Measurements from ENCODE around the gene BICC1.

BICC1 gene

DNA sequence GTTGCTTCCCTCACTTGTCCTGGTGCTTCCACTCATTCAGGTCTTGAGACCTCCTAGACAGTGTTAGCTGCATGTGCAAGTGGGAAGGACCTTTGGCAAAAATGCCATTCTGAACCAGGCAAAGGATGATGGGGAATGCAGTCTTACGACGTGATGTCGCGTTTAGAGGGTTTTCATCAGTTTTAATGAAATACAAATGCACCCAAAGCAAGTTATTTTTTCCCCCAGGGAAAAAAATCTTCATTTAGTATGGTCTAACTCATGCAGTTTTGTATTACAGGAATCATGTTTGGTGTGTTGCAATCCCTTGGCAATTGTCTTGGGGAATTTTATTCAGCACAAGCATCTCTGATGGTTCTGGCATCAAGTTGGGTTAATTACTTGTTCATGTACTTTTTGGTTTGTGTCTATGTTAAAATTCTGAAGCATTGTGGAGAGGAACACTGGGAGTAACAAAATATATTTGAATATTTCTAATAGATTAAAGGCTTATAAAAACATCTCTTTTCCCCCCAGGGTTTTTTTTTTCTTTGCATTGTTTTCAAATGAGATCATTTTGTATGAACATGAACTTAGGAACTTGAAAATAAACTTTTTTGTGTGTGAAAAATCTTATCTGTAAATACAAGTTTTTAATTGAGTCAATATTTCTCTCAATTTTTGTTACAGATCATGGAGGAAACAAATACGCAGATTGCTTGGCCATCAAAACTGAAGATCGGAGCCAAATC is 188.9 kb downstream of the BICC1 start:
- no peaks in the 10 kb centered on the region for H3K36me3 ChIP-seq (ENCODE audit: insufficient read depth, low read length)
- no peaks in the 10 kb centered on the region for H3K9me3 ChIP-seq (ENCODE audit: low read length)
- H3K9ac ChIP-seq (ENCODE audit: low read length), result no peak overlapping the region
- H3K4me2 ChIP-seq (ENCODE audit: low read length), result no peak overlapping the region
- H3K4me1 ChIP-seq (ENCODE audit: insufficient read depth, low read length, severe bottlenecking), result no peaks in the 10 kb centered on the region
- H3K79me2 ChIP-seq (ENCODE audit: insufficient read depth, low read length), result no peaks in the 10 kb centered on the region
- H2AFZ ChIP-seq (ENCODE audit: low read length), result no peak overlapping the region
- no peaks in the 10 kb centered on the region for H4K20me1 ChIP-seq (ENCODE audit: insufficient read depth, low read length)
- no peak overlapping the region for H3K4me3 ChIP-seq (ENCODE audit: low read depth, low read length, poor library complexity, severe bottlenecking)
- no peaks in the 10 kb centered on the region for H3K27me3 ChIP-seq (ENCODE audit: insufficient read depth, low read length)
- no peaks in the 10 kb centered on the region for H3F3A ChIP-seq (ENCODE audit: insufficient read depth, low read length)
- H3K9me2 ChIP-seq (ENCODE audit: low read depth, low read length), result no peaks in the 10 kb centered on the region
- TF ChIP-seq, protein P1, sequence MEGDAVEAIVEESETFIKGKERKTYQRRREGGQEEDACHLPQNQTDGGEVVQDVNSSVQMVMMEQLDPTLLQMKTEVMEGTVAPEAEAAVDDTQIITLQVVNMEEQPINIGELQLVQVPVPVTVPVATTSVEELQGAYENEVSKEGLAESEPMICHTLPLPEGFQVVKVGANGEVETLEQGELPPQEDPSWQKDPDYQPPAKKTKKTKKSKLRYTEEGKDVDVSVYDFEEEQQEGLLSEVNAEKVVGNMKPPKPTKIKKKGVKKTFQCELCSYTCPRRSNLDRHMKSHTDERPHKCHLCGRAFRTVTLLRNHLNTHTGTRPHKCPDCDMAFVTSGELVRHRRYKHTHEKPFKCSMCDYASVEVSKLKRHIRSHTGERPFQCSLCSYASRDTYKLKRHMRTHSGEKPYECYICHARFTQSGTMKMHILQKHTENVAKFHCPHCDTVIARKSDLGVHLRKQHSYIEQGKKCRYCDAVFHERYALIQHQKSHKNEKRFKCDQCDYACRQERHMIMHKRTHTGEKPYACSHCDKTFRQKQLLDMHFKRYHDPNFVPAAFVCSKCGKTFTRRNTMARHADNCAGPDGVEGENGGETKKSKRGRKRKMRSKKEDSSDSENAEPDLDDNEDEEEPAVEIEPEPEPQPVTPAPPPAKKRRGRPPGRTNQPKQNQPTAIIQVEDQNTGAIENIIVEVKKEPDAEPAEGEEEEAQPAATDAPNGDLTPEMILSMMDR (IDR thresholded peaks at IDR 0.05; ENCODE audit: low read length), result no peak
- H3K27ac ChIP-seq (ENCODE audit: low read depth, low read length, poor library complexity, severe bottlenecking), result no peak overlapping the region

DNA sequence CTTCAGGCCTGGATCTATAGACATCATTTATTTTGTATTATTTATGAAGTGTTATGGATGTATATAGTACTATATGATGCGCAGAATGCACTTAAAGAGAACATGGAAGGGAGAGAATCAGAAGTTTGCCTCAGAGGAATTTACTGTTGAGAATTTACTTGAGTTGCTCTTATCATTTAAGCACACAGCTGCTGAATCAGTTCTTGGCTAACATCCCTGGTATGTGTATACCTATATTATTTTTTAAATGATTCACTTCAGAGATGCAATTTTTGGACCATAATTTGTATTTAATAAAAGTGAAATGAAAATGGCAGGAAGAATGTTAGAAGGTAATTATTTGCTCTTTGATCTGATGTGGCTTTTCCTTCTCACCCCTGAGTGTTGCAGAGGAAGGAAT is 191.6 kb downstream of the BICC1 start:
- no peak for TF ChIP-seq EZH2 (IDR thresholded peaks at IDR 0.05; ENCODE audit: borderline replicate concordance, low read length)
- TF ChIP-seq, protein P1 (IDR thresholded peaks at IDR 0.05; ENCODE audit: low read length), result no peak
- Histone ChIP-seq H2AFZ (ENCODE audit: low read length) (no peak overlapping the region), H3K9ac (ENCODE audit: low read length) (no peak overlapping the region), H3K79me2 (ENCODE audit: insufficient read depth, low read length) (no peaks in the 10 kb centered on the region), H3K27me3 (ENCODE audit: insufficient read depth, low read length) (no peaks in the 10 kb centered on the region), H3K9me2 (ENCODE audit: low read depth, low read length) (no peaks in the 10 kb centered on the region), H3K4me2 (ENCODE audit: low read length) (no peak overlapping the region), H3F3A (ENCODE audit: insufficient read depth, low read length) (no peaks in the 10 kb centered on the region), H3K27ac (ENCODE audit: low read depth, low read length, poor library complexity, severe bottlenecking) (no peak overlapping the region), H3K4me1 (ENCODE audit: insufficient read depth, low read length, severe bottlenecking) (no peaks in the 10 kb centered on the region), H3K36me3 (ENCODE audit: insufficient read depth, low read length) (no peaks in the 10 kb centered on the region), H3K4me3 (ENCODE audit: low read depth, low read length, poor library complexity, severe bottlenecking) (no peak overlapping the region), H3K9me3 (ENCODE audit: low read length) (no peaks in the 10 kb centered on the region), H4K20me1 (ENCODE audit: insufficient read depth, low read length) (no peaks in the 10 kb centered on the region)

DNA sequence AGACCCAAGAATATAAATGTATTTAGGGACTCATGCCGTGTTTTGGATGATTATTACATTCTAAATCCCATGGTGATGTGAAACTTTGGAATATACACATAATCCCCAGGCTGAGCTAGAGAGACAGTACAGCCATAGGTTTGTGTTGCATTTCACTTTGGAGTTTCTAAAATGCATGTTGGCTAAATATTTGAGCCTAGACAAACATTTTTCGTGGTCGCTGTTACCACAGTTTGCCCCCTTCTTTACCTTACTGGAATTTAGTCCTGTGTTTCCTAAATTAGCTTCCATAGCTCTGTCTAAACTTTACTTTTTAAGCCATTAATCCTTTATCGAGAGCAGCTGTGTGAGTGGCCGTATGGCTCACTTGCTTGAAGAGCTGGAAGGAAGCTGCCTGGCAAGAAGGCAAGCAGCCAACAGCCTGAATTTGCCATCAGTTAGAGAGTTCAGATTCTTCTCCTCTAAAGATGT is 192.0 kb downstream of the BICC1 start:
- no peaks in the 10 kb centered on the region for H3K27me3 ChIP-seq (ENCODE audit: insufficient read depth, low read length)
- H3K79me2 ChIP-seq (ENCODE audit: insufficient read depth, low read length), result no peaks in the 10 kb centered on the region
- H3K9ac ChIP-seq (ENCODE audit: low read length), result no peak overlapping the region
- no peaks in the 10 kb centered on the region for H3K4me1 ChIP-seq (ENCODE audit: insufficient read depth, low read length, severe bottlenecking)
- TF ChIP-seq, protein P1 (IDR thresholded peaks at IDR 0.05; ENCODE audit: low read length), result no peak
- TF ChIP-seq EZH2 (IDR thresholded peaks at IDR 0.05; ENCODE audit: borderline replicate concordance, low read length), result no peak
- H3K9me3 ChIP-seq (ENCODE audit: low read length), result no peaks in the 10 kb centered on the region
- no peaks in the 10 kb centered on the region for H3F3A ChIP-seq (ENCODE audit: insufficient read depth, low read length)
- no peaks in the 10 kb centered on the region for H3K9me2 ChIP-seq (ENCODE audit: low read depth, low read length)
- H3K4me2 ChIP-seq (ENCODE audit: low read length), result no peak overlapping the region
- H3K36me3 ChIP-seq (ENCODE audit: insufficient read depth, low read length), result no peaks in the 10 kb centered on the region
- H3K27ac ChIP-seq (ENCODE audit: low read depth, low read length, poor library complexity, severe bottlenecking), result no peak overlapping the region
- no peak overlapping the region for H2AFZ ChIP-seq (ENCODE audit: low read length)
- H3K4me3 ChIP-seq (ENCODE audit: low read depth, low read length, poor library complexity, severe bottlenecking), result no peak overlapping the region
- no peaks in the 10 kb centered on the region for H4K20me1 ChIP-seq (ENCODE audit: insufficient read depth, low read length)

All from OCI-LY1 (cell line).